Measurements from ENCODE around the gene ADH1C. TPM values are rescaled to one million over a fixed set of nuclear protein-coding genes. Genes with fewer than 3 reads are reported as not detected.

ADH1C gene
- total RNA-seq, 2 experiments from 2014 or later = not detected

DNA sequence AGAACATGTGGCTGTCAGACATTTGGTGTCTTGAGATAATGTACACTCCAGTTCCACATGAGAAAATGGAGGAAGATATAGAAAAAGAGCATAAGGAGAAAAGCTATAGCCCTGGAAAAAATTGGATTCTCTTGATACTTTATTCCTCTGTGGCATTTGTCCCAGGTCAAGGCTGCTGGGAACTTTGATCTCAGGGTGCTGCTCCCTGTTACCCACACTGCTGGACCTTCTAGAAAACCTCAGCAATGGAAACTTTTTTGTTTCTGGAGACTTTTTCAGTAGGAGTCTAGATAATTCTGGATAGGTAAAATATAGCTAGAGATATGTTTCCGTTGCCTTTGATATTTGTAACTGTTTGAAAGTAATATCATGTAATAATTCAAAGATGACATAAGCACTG lies 11.1 kb downstream of the ADH1C start:
- H3K27me3 ChIP-seq (ENCODE audit: control insufficient read depth in 1 of 2, insufficient read depth in 2 of 2, low read length in 2 of 2) = no peaks in the 10 kb centered on the region
- H3K27me3 Mint-ChIP-seq = peaks cover 24% of the 10 kb centered on the region
- no peaks in the 10 kb centered on the region for H3K36me3 Mint-ChIP-seq (ENCODE audit: low read depth)
- DNase-seq = no peak
- intact Hi-C loops (cut with DNase I, micrococcal nuclease) = no loop called here
- TF ChIP-seq, protein P1, sequence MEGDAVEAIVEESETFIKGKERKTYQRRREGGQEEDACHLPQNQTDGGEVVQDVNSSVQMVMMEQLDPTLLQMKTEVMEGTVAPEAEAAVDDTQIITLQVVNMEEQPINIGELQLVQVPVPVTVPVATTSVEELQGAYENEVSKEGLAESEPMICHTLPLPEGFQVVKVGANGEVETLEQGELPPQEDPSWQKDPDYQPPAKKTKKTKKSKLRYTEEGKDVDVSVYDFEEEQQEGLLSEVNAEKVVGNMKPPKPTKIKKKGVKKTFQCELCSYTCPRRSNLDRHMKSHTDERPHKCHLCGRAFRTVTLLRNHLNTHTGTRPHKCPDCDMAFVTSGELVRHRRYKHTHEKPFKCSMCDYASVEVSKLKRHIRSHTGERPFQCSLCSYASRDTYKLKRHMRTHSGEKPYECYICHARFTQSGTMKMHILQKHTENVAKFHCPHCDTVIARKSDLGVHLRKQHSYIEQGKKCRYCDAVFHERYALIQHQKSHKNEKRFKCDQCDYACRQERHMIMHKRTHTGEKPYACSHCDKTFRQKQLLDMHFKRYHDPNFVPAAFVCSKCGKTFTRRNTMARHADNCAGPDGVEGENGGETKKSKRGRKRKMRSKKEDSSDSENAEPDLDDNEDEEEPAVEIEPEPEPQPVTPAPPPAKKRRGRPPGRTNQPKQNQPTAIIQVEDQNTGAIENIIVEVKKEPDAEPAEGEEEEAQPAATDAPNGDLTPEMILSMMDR (IDR thresholded peaks at IDR 0.05) = no peak
- no peak overlapping the region for H3K27ac ChIP-seq (ENCODE audit: low read depth in 1 of 2, low read length in 2 of 2)
- POLR2A ChIA-PET = no interaction called here
- H3K36me3 ChIP-seq (ENCODE audit: insufficient read depth, low read length) = no peaks in the 10 kb centered on the region
- H3K4me1 ChIP-seq (ENCODE audit: insufficient read depth, low read length) = no peaks in the 10 kb centered on the region
- H3K9me3 ChIP-seq (ENCODE audit: control insufficient read depth in 1 of 2, insufficient read depth in 1 of 2, low read length in 2 of 2) = no peaks in the 10 kb centered on the region
- H3K9me3 Mint-ChIP-seq = no peaks in the 10 kb centered on the region
- H3K4me1 Mint-ChIP-seq (ENCODE audit: low read depth) = no peaks in the 10 kb centered on the region
- no peak for ATAC-seq (ENCODE audit: poor library complexity)
- no peak overlapping the region for H3K4me3 ChIP-seq (ENCODE audit: low read length)
- H3K4me3 Mint-ChIP-seq = no peak overlapping the region
- CTCF ChIA-PET = no interaction called here
- H3K27ac Mint-ChIP-seq = no peak overlapping the region

DNA sequence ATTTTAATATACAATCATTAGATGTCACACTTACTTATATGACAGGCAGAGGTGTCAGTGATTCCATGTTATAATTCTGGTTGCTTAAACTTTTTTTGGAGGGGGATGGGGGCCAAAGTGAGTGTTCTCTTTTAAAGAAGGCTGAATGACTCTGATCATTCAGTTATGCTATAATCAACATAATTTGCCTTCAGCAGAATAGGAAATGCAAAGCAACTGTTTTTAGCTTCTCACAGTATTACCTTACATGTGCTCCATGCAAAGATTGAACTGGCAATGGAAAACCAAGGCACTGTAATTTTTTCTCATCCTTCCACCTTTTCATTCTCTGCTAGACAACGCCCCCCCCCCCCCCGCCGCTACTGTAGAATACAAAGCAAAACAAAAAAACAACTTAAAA lies 13.4 kb downstream of the ADH1C start:
- CTCF ChIA-PET = no interaction called here

DNA sequence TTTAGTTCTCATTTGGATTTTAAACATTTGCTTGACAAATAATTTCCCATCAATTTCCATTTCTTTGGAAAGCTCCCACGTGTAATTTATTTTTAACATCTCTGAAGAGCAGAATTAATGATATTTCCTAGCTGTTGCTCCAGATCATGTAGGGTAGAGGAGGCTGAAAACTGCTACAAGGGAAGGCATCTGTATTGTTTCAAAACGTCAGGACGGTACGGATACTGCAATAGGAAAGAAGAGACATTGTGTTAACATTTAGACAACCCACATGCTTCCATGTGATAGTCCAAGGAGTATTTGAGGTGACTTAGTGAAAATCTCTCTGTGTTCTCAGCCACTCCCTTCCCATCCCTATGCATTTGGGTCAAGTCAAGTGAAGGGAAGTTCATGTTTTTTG lies 16.0 kb downstream of the ADH1C start:
- CTCF ChIA-PET = no interaction called here
- intact Hi-C loops (cut with DNase I, micrococcal nuclease) = no loop called here

More for the DNA sequence above, 13.4 kb downstream of the ADH1C start:
- H3K4me1 Mint-ChIP-seq (ENCODE audit: low read depth) = no peaks in the 10 kb centered on the region
- H3K27me3 Mint-ChIP-seq = peaks cover 38% of the 10 kb centered on the region
- TF ChIP-seq, protein P1 (IDR thresholded peaks at IDR 0.05) = no peak
- H3K27me3 ChIP-seq (ENCODE audit: control insufficient read depth in 1 of 2, insufficient read depth in 2 of 2, low read length in 2 of 2) = no peaks in the 10 kb centered on the region
- H3K36me3 Mint-ChIP-seq (ENCODE audit: low read depth) = no peaks in the 10 kb centered on the region
- H3K36me3 ChIP-seq (ENCODE audit: insufficient read depth, low read length) = no peaks in the 10 kb centered on the region
- intact Hi-C loops (cut with DNase I, micrococcal nuclease) = no loop called here
- H3K9me3 Mint-ChIP-seq = no peaks in the 10 kb centered on the region
- no peaks in the 10 kb centered on the region for H3K9me3 ChIP-seq (ENCODE audit: control insufficient read depth in 1 of 2, insufficient read depth in 1 of 2, low read length in 2 of 2)
- H3K4me3 Mint-ChIP-seq = no peak overlapping the region
- POLR2A ChIA-PET = no interaction called here
- DNase-seq = no peak
- no peak overlapping the region for H3K4me3 ChIP-seq (ENCODE audit: low read length)
- no peak for ATAC-seq (ENCODE audit: poor library complexity)
- no peak overlapping the region for H3K27ac ChIP-seq (ENCODE audit: low read depth in 1 of 2, low read length in 2 of 2)
- no peak overlapping the region for H3K27ac Mint-ChIP-seq
- no peaks in the 10 kb centered on the region for H3K4me1 ChIP-seq (ENCODE audit: insufficient read depth, low read length)

More for the DNA sequence above, 16.0 kb downstream of the ADH1C start:
- Histone ChIP-seq H3K27me3 (ENCODE audit: control insufficient read depth in 1 of 2, insufficient read depth in 2 of 2, low read length in 2 of 2) (no peaks in the 10 kb centered on the region), H3K36me3 (ENCODE audit: insufficient read depth, low read length) (no peaks in the 10 kb centered on the region), H3K27ac (ENCODE audit: low read depth in 1 of 2, low read length in 2 of 2) (no peak overlapping the region), H3K9me3 (ENCODE audit: control insufficient read depth in 1 of 2, insufficient read depth in 1 of 2, low read length in 2 of 2) (no peaks in the 10 kb centered on the region), H3K4me1 (ENCODE audit: insufficient read depth, low read length) (no peaks in the 10 kb centered on the region), H3K4me3 (ENCODE audit: low read length) (no peak overlapping the region)
- Mint-ChIP-seq H3K36me3 (ENCODE audit: low read depth) (no peaks in the 10 kb centered on the region), H3K9me3 (no peaks in the 10 kb centered on the region), H3K27ac (no peak overlapping the region), H3K4me1 (ENCODE audit: low read depth) (no peaks in the 10 kb centered on the region), H3K4me3 (no peak overlapping the region), H3K27me3 (peaks cover 27% of the 10 kb centered on the region)
- POLR2A ChIA-PET = no interaction called here
- ATAC-seq (ENCODE audit: poor library complexity) (no peak), DNase-seq (no peak)
- TF ChIP-seq, protein P1 (IDR thresholded peaks at IDR 0.05) = no peak

Measured in CD4-positive, alpha-beta T cell (primary cell).